ENCODE measurements around the gene CAPN15. TPM values are rescaled to one million over a fixed set of nuclear protein-coding genes. Genes with fewer than 3 reads are reported as not detected.

Gene CAPN15
- total and polyA plus RNA-seq, 9 of the 15 experiments (the other 6 are each of a cell fraction or from before 2014, with no cell fraction given): 0.62 to 111 (median 14.2) TPM

DNA sequence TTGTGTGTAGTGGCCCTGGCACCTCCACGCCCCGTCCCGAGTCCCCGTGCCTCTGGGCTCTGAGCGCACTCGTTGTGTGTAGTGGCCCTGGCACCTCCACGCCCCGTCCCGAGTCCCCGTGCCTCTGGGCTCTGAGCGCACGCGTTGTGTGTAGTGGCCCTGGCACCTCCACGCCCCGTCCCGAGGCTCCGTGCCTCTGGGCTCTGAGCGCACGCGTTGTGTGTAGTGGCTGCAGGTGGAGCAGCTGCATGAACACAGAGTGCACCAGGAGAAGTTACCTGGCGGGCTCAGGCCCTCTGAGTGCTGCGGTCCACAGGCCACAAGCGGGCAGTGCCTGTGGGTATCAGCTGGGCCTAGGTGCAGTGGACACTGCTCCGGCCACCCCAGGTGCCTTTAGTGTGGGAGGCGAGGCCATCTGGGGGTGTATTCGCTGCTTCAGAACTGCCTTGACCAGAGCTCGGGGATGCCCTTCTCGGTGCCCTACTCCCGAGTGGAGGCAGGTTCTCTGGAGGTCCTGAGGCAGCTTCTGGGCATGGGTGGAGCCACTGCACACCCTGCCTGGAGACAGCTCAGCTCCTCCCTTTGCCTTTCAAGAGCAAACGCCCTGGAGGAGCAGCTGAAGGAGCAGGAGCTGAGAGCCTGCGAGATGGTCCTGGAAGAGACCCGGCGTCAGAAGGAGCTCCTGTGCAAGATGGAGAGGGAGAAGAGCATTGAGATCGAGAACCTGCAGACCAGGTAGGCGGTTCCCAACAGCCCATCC is 17.3 kb upstream of the CAPN15 start:
- in situ Hi-C loops (cut with MboI): no loop called here
- no peak overlapping the region for H2AFZ ChIP-seq (ENCODE audit: low read depth, low read length)
- no peak overlapping the region for H3K4me3 ChIP-seq
- BruUV-seq (replicated peaks): no TSS peak
- no peak overlapping the region for H3K4me2 ChIP-seq (ENCODE audit: insufficient read depth, low read length)
- H4K20me1 ChIP-seq (replicated peaks; ENCODE audit: control insufficient read depth, insufficient read depth, low read length): no peaks in the 10 kb centered on the region
- H3K9me1 ChIP-seq (ENCODE audit: control insufficient read depth, insufficient read depth, low read length): no peaks in the 10 kb centered on the region
- ATAC-seq: no peak
- ChIA-PET POLR2A (interaction anchor here (1.0 kb wide), 1 partner anchor 10 kb away, joined by 3 read pairs; no protein-coding TSS in a partner anchor), CTCF (ENCODE audit: low intra/inter-chr PET ratio) (no interaction called here)
- no peak for DNase-seq (ENCODE audit: extremely low read depth in 1 of 4, low spot score in 3 of 4)
- peaks cover 2% of the 10 kb centered on the region; the same call in 1 of the 3 replicates for H3K36me3 ChIP-seq (ENCODE audit: control insufficient read depth, insufficient read depth, low read length)
- no peak for FAIRE-seq
- no peaks in the 10 kb centered on the region for H3K9me3 ChIP-seq (replicated peaks; ENCODE audit: control insufficient read depth, insufficient read depth, low read depth, low read length)
- TF ChIP-seq BRF1 (IDR thresholded peaks at IDR 0.05; ENCODE audit: borderline replicate concordance, extremely low read depth, insufficient read length) (no peak), POLR2B (IDR thresholded peaks at IDR 0.05; ENCODE audit: low read depth, partially characterized antibody) (no peak), ZNF217 (CRISPR knock-in tag; IDR thresholded peaks at IDR 0.05) (no peak), TBP (optimal IDR thresholded peaks at IDR 0.05; ENCODE audit: low read depth, low read length) (no peak), CEBPG (CRISPR knock-in tag; IDR thresholded peaks at IDR 0.05) (no peak), CEBPG (tag; conservative IDR thresholded peaks at IDR 0.05 in 1 of 2, IDR thresholded peaks at IDR 0.05 in 1 of 2) (no peak), ZNF212 (CRISPR knock-in tag; IDR thresholded peaks at IDR 0.05) (no peak), NFRKB (IDR thresholded peaks at IDR 0.05; ENCODE audit: low read depth) (no peak)
- TF ChIP-seq, protein P1, sequence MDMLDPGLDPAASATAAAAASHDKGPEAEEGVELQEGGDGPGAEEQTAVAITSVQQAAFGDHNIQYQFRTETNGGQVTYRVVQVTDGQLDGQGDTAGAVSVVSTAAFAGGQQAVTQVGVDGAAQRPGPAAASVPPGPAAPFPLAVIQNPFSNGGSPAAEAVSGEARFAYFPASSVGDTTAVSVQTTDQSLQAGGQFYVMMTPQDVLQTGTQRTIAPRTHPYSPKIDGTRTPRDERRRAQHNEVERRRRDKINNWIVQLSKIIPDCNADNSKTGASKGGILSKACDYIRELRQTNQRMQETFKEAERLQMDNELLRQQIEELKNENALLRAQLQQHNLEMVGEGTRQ (CRISPR knock-in tag; IDR thresholded peaks at IDR 0.05): no peak
- no peaks in the 10 kb centered on the region for H3K79me2 ChIP-seq (ENCODE audit: control insufficient read depth, insufficient read depth, low read length)
- H3K27ac ChIP-seq (ENCODE audit: extremely low read depth, low read depth, low read length): no peak overlapping the region
- H3K27me3 ChIP-seq (ENCODE audit: control insufficient read depth in 2 of 2, insufficient read depth in 2 of 2, low read length in 2 of 2): no peaks in the 10 kb centered on the region
- no peak overlapping the region; a peak in 1 of 4 replicates for H3K9ac ChIP-seq (ENCODE audit: insufficient read depth in 1 of 2, low read depth in 2 of 2, low read length in 2 of 2)
- H3K4me1 ChIP-seq (replicated peaks in 1 of 2; ENCODE audit: control insufficient read depth in 2 of 2, insufficient read depth in 2 of 2, low read length in 2 of 2): peaks cover 0 to 24% of the 10 kb centered on the region in 2 experiments; a peak in 4 of 5 replicates
- WGBS (ENCODE audit: insufficient coverage, low coverage, missing lambda C conversion rate): 83% methylated on average over 22 of the region's 35 CpGs
- intact Hi-C loops (cut with micrococcal nuclease): no loop called here

Measured in K562 (cell line).